HG02571 (cell line): ENCODE data around the gene R3HDM1.

Experiments
- ATAC-seq: cut with Tn5 transposase; IDR thresholded peaks from one replicate; pipeline ENCODE4 v1.9.1; 2021; ENCODE audit warnings: mild to moderate bottlenecking, moderate library complexity; ENCODE audit not compliant: unreplicated experiment

R3HDM1 gene

DNA sequence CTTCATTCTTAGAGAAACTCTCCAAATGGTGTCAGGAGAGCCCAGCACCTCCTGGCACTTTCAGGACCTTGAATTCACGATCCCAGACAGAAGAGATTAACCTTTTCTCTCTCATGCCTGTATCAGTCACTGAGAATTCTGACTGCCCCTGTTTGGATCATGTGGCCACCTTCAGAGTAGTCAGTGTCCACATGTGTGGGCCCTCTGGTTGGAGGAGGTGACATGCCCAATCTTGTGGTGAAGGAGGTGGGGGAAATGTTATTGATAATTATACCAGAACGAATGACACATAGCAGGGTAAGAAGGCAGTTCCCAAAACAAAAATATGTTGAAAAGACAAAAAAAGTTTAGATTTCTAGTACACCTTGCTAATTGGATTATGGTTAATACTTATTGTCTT is 242.0 kb downstream of the R3HDM1 start:
- ATAC-seq: no peak

DNA sequence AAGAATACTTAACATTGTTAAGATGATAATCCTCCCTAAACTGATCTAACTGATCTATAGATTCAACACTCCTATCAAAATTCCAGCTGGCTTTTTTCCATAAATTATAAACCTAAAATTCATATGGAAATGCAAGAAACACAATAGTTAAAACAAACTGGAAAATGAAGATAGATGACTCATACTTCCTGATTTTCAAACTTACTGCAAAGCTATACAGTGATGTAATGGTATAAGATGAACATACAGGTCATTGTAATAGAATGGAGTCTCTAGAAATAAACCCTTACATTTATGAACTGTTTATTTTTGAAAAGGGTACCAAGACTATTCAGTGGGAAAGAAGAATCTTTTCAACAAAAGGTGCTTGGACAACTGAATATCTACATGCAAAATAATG is 242.6 kb downstream of the R3HDM1 start:
- ATAC-seq: no peak
